K562 (cell line): ENCODE data around the gene WWC2. TPM values are rescaled to one million over a fixed set of nuclear protein-coding genes. Genes with fewer than 3 reads are reported as not detected.

ENCODE experiments used
- CBX2 ChIP-seq: fragments of 200-600 bp; sonication (generic); IDR thresholded peaks from one replicate; pipeline ENCODE4 v1.6.1; 2012; ENCODE audit warnings: mild to moderate bottlenecking, low read length, inconsistent platforms; ENCODE audit not compliant: insufficient read depth, poor library complexity, severe bottlenecking
- CTBP1 ChIP-seq: fragments of 450-650 bp; IDR thresholded peaks from 2 replicates; pipeline ENCODE4 v1.6.1; 2016; ENCODE audit warnings: borderline replicate concordance
- CTCF ChIP-seq, 3 experiments: IDR thresholded peaks in 2 of 3; conservative IDR thresholded peaks in 1 of 3; 2 replicates each; pipeline ENCODE4 v1.5.1; 2011 to 2012; ENCODE audit warnings: low read length in 3 of 3, mild to moderate bottlenecking in 3 of 3, control low read depth in 2 of 3, improper control_type of control experiment in 1 of 3, inconsistent platforms in 1 of 3, low read depth in 1 of 3, mixed read lengths in 1 of 3, moderate library complexity in 1 of 3; ENCODE audit not compliant: insufficient read depth in 2 of 3
- ESRRA ChIP-seq: fragments of 450-650 bp; IDR thresholded peaks from 2 replicates; pipeline ENCODE4 v1.6.1; 2014; ENCODE audit warnings: low read depth, mild to moderate bottlenecking, moderate library complexity, borderline replicate concordance
- FOXO4 ChIP-seq: fragments of 450-650 bp; formaldehyde crosslinking; IDR thresholded peaks from 2 replicates; pipeline ENCODE4 v1.4.0; 2020; ENCODE audit warnings: mild to moderate bottlenecking, moderate library complexity
- GTF2E2 ChIP-seq: fragments of 200-800 bp; sonication (Bioruptor generic); IDR thresholded peaks from 2 replicates; pipeline ENCODE4 v1.6.1; 2016; ENCODE audit warnings: missing genetic modification characterization, missing compliant biosample characterization
- HNRNPK ChIP-seq: fragments of 200-400 bp; formaldehyde crosslinking; IDR thresholded peaks from one replicate; pipeline ENCODE4 v1.6.1; 2018; ENCODE audit warnings: mild to moderate bottlenecking, low read depth, low read length; ENCODE audit not compliant: poor library complexity, severe bottlenecking
- PCBP2 ChIP-seq: fragments of 200-400 bp; formaldehyde crosslinking; IDR thresholded peaks from 2 replicates; pipeline ENCODE4 v1.6.1; 2018; ENCODE audit warnings: low read length, low read depth, mild to moderate bottlenecking, moderate library complexity; ENCODE audit not compliant: poor library complexity, severe bottlenecking
- PREB ChIP-seq: sonication (generic); formaldehyde crosslinking; IDR thresholded peaks from 2 replicates; pipeline ENCODE4 v1.8.1; 2023; ENCODE audit warnings: mild to moderate bottlenecking, missing genetic modification reagents
- SMAD4 ChIP-seq: fragments of 250-450 bp; sonication (Bioruptor Pico); conservative IDR thresholded peaks from 2 replicates; pipeline ENCODE4 v1.8.0; 2021; ENCODE audit warnings: inconsistent platforms, mild to moderate bottlenecking, moderate library complexity
- SRSF9 ChIP-seq: fragments of 200-400 bp; formaldehyde crosslinking; IDR thresholded peaks from 2 replicates; pipeline ENCODE4 v1.6.1; 2017; ENCODE audit warnings: low read depth, low read length, borderline replicate concordance
- THAP7 ChIP-seq: fragments of 250-450 bp; sonication (Bioruptor Pico); IDR thresholded peaks from 2 replicates; pipeline ENCODE4 v1.5.0; 2021
- ZNF316 ChIP-seq: fragments of 450-650 bp; IDR thresholded peaks from 2 replicates; pipeline ENCODE4 v1.6.1; 2016
- ZNF431 ChIP-seq: sonication (generic); formaldehyde crosslinking; IDR thresholded peaks from 2 replicates; pipeline ENCODE4 v1.8.0; 2022; ENCODE audit warnings: mild to moderate bottlenecking, missing genetic modification reagents
- ZNF584 ChIP-seq: fragments of 200-800 bp; sonication (Bioruptor generic); IDR thresholded peaks from 2 replicates; pipeline ENCODE4 v1.6.1; 2016; ENCODE audit warnings: low read depth, mild to moderate bottlenecking, missing genetic modification characterization, missing compliant biosample characterization
- polyA plus RNA-seq, 8 experiments: library from polyadenylated mRNA; depleted of rRNA in 4 of 8; stranded (reverse) in 5 of 8; unstranded in 3 of 8; fragments of >200 nt; fragmentation: Nextera tagmentation in 2 of 8; fragmentation: Illumina TruSeq in 1 of 8; extraction: Ambion mirVana in 2 of 8; extraction: Trizol in 1 of 8; gene quantifications; 2 replicates each; pipeline versions ENCODE4 v1.2.1 to v1.2.3, GENCODE V29; 2011 to 2014; ENCODE audit warnings: inconsistent platforms in 1 of 8, missing spikeins in 1 of 8
- total RNA-seq, 7 experiments: library from RNA; depleted of rRNA in 6 of 7; stranded (reverse); fragments of >200 nt in 6 of 7; fragmentation: Illumina TruSeq in 2 of 7; extraction: Trizol in 2 of 7; gene quantifications; 2 replicates each; pipeline versions ENCODE4 v1.2.1 to v1.2.3, GENCODE V29; 2011 to 2021; ENCODE audit warnings: low replicate concordance in 1 of 7

WWC2 gene
- total and polyA plus RNA-seq, 9 of the 15 experiments (the other 6 are each of a cell fraction or from before 2014, with no cell fraction given): 3.7 to 39.4 (median 19.6) TPM

- TF ChIP-seq PREB (CRISPR knock-in tag) (no peak), THAP7 (CRISPR knock-in tag) (no peak), PCBP2 (no peak), HNRNPK (no peak), SRSF9 (no peak), SMAD4 (CRISPR knock-in tag) (no peak), CBX2 (no peak), FOXO4 (CRISPR knock-in tag) (no peak), ZNF584 (CRISPR knock-in tag) (no peak), ZNF316 (no peak), GTF2E2 (no peak), ESRRA (peak; percentile 82), CTBP1 (peak; percentile 30; the same call in 1 of the 2 replicates), CTCF (IDR thresholded peaks at IDR 0.05 in 2 of 3, conservative IDR thresholded peaks at IDR 0.05 in 1 of 3; ENCODE audit: insufficient read depth in 2 of 3, low read depth in 1 of 3, low read length in 3 of 3) (peak in 2 of 3 experiments; percentile 13 to 28; a peak in 1 of 6 replicates), ZNF431 (CRISPR knock-in tag) (no peak)
Observed at GRCh38 chr4:183364025-183364424, 265.0 kb downstream of the WWC2 start (continued).
